Measurements from ENCODE around the gene NEK10. TPM values are rescaled to one million over a fixed set of nuclear protein-coding genes. Genes with fewer than 3 reads are reported as not detected.

NEK10 gene
- total and polyA plus RNA-seq, 2 donors (not counting 3 experiments of a cell fraction or from before 2014, with no cell fraction given): 0.32 to 5.0 TPM

- CTCF ChIA-PET: no interaction called here
- H3K4me2 ChIP-seq (ENCODE audit: insufficient read depth, low read length): no peak overlapping the region
- no peaks in the 10 kb centered on the region for H4K20me1 ChIP-seq (replicated peaks; ENCODE audit: control insufficient read depth, extremely low read depth, insufficient read depth, low read length)
- BruUV-seq (replicated peaks): no TSS peak
- no peak overlapping the region for H3K27ac ChIP-seq (ENCODE audit: insufficient read depth, low read depth, low read length)
- no peaks in the 10 kb centered on the region for H3K9me3 ChIP-seq (replicated peaks; ENCODE audit: control insufficient read depth, insufficient read depth, low read length)
- H3K36me3 ChIP-seq (ENCODE audit: control insufficient read depth in 2 of 2, extremely low read depth in 1 of 2, insufficient read depth in 2 of 2, low read length in 2 of 2): no peaks in the 10 kb centered on the region
- H3K27me3 ChIP-seq (ENCODE audit: control insufficient read depth in 2 of 2, insufficient read depth in 2 of 2, low read length in 2 of 2): no peaks in the 10 kb centered on the region
- DNase-seq (ENCODE audit: low read depth, low spot score) (no peak), FAIRE-seq (no peak)
- no peak for TF ChIP-seq JUN (IDR thresholded peaks at IDR 0.05; ENCODE audit: borderline replicate concordance, insufficient read depth, insufficient read length, low read depth)
- H3K4me1 ChIP-seq (ENCODE audit: control insufficient read depth, extremely low read depth, insufficient read depth, low read length): peaks cover 9% of the 10 kb centered on the region
- no peaks in the 10 kb centered on the region for H3K79me2 ChIP-seq (ENCODE audit: control insufficient read depth, insufficient read depth, low read length)
- H3K9ac ChIP-seq (replicated peaks; ENCODE audit: extremely low read depth, insufficient read depth, low read length): no peak overlapping the region
- intact Hi-C loops (cut with micrococcal nuclease) (no loop called here), dilution Hi-C loops (cut with MboI; ENCODE audit: extremely low pct_ligation_motif_present, low sequenced_read_pairs) (no loop called here)
- H3K9me1 ChIP-seq (replicated peaks; ENCODE audit: control insufficient read depth, extremely low read depth, insufficient read depth, low read length): no peaks in the 10 kb centered on the region
- POLR2A ChIA-PET: no interaction called here
- no peak overlapping the region for H2AFZ ChIP-seq (ENCODE audit: low read depth, low read length)
- H3K4me3 ChIP-seq (replicated peaks in 1 of 3; ENCODE audit: insufficient read depth in 1 of 3, low read depth in 1 of 3, low read length in 3 of 3): no peak overlapping the region
Measured at GRCh38 chr3:27315003-27315402, 54.2 kb downstream of the NEK10 start.

GRCh38 chr3:27312044-27312668 lies 57.0 kb downstream of the NEK10 start:
- no peaks in the 10 kb centered on the region for H3K27me3 ChIP-seq (ENCODE audit: control insufficient read depth in 2 of 2, insufficient read depth in 2 of 2, low read length in 2 of 2)
- intact Hi-C loops (cut with micrococcal nuclease): loop anchor here (1.0 to 2.0 kb wide), 5 partner anchors 49 to 1016 kb away; no protein-coding TSS in a partner anchor
- H3K27ac ChIP-seq (ENCODE audit: insufficient read depth, low read depth, low read length): no peak overlapping the region
- DNase-seq (ENCODE audit: low read depth, low spot score): peak; percentile 79
- no peaks in the 10 kb centered on the region for H3K9me1 ChIP-seq (replicated peaks; ENCODE audit: control insufficient read depth, extremely low read depth, insufficient read depth, low read length)
- H3K36me3 ChIP-seq (ENCODE audit: control insufficient read depth in 2 of 2, extremely low read depth in 1 of 2, insufficient read depth in 2 of 2, low read length in 2 of 2): no peaks in the 10 kb centered on the region
- dilution Hi-C loops (cut with MboI; ENCODE audit: extremely low pct_ligation_motif_present, low sequenced_read_pairs): no loop called here
- no peak overlapping the region for H3K4me3 ChIP-seq (replicated peaks in 1 of 3; ENCODE audit: insufficient read depth in 1 of 3, low read depth in 1 of 3, low read length in 3 of 3)
- no peak overlapping the region for H3K9ac ChIP-seq (replicated peaks; ENCODE audit: extremely low read depth, insufficient read depth, low read length)
- H3K79me2 ChIP-seq (ENCODE audit: control insufficient read depth, insufficient read depth, low read length): no peaks in the 10 kb centered on the region
- no peak overlapping the region for H3K4me2 ChIP-seq (ENCODE audit: insufficient read depth, low read length)
- POLR2A ChIA-PET: no interaction called here
- H3K4me1 ChIP-seq (ENCODE audit: control insufficient read depth, extremely low read depth, insufficient read depth, low read length): peaks cover 9% of the 10 kb centered on the region
- no peaks in the 10 kb centered on the region for H4K20me1 ChIP-seq (replicated peaks; ENCODE audit: control insufficient read depth, extremely low read depth, insufficient read depth, low read length)
- peak; percentile 57 to 68 for TF ChIP-seq CTCF (IDR thresholded peaks at IDR 0.05; ENCODE audit: extremely low read depth in 1 of 2, insufficient read depth in 1 of 2, low read depth in 1 of 2, low read length in 2 of 2)
- no peak for TF ChIP-seq MAX (IDR thresholded peaks at IDR 0.05; ENCODE audit: insufficient read depth, insufficient read length)
- no peak for TF ChIP-seq JUN (IDR thresholded peaks at IDR 0.05; ENCODE audit: borderline replicate concordance, insufficient read depth, insufficient read length, low read depth)
- TF ChIP-seq POLR2A (IDR thresholded peaks at IDR 0.05; ENCODE audit: low read depth, low read length): no peak
- no peak for TF ChIP-seq FOS (IDR thresholded peaks at IDR 0.05; ENCODE audit: borderline replicate concordance, insufficient read depth, low read length)
- peak; percentile 87 for FAIRE-seq
- no TSS peak for BruUV-seq (replicated peaks)
- H3K9me3 ChIP-seq (replicated peaks; ENCODE audit: control insufficient read depth, insufficient read depth, low read length): no peaks in the 10 kb centered on the region
- CTCF ChIA-PET: interaction anchor here (1.1 to 2.2 kb wide), 8 partner anchors 14 to 178 kb away, joined by 3 to 8 read pairs (median 6); no protein-coding TSS in a partner anchor
- no peak overlapping the region for H2AFZ ChIP-seq (ENCODE audit: low read depth, low read length)
